DND-41 (cell line): ENCODE measurements around the gene PILRB.

ENCODE experiments used
- EZH2 ChIP-seq: IDR thresholded peaks from 3 replicates; pipeline ENCODE4 v1.6.1; 2012; ENCODE audit warnings: borderline replicate concordance, low read depth, mild to moderate bottlenecking, moderate library complexity, low read length, inconsistent platforms; ENCODE audit not compliant: severe bottlenecking
- TF ChIP-seq, protein P1 (sequence below): IDR thresholded peaks from 2 replicates; pipeline ENCODE4 v1.5.1; 2012; ENCODE audit warnings: borderline replicate concordance, low read length, moderate library complexity, mild to moderate bottlenecking; ENCODE audit not compliant: poor library complexity, severe bottlenecking; ENCODE audit errors: extremely low read depth

DNA sequence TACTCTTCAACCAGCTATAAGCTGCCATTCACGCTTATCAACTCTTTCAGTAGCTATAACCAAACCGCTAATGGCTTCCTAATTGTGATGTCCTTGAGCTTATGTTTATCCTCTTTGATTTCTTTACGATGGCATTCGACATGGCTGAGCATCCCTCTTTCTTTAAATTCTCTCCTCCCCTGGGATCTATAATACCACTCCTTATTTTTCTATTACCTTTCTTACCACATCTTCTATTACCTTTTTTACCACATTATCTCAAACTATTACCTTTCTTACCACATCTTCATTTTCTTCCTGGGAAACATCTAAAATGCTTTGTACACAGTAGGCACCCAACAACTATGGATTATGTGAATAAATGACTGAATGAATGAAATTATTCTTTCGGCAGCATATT, 57.5 kb downstream of the PILRB start:
- TF ChIP-seq, protein P1, sequence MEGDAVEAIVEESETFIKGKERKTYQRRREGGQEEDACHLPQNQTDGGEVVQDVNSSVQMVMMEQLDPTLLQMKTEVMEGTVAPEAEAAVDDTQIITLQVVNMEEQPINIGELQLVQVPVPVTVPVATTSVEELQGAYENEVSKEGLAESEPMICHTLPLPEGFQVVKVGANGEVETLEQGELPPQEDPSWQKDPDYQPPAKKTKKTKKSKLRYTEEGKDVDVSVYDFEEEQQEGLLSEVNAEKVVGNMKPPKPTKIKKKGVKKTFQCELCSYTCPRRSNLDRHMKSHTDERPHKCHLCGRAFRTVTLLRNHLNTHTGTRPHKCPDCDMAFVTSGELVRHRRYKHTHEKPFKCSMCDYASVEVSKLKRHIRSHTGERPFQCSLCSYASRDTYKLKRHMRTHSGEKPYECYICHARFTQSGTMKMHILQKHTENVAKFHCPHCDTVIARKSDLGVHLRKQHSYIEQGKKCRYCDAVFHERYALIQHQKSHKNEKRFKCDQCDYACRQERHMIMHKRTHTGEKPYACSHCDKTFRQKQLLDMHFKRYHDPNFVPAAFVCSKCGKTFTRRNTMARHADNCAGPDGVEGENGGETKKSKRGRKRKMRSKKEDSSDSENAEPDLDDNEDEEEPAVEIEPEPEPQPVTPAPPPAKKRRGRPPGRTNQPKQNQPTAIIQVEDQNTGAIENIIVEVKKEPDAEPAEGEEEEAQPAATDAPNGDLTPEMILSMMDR: no peak
- no peak for TF ChIP-seq EZH2
